Stomach (tissue), 9 donors: ENCODE results near the gene SEMA7A. TPM values are rescaled to one million over a fixed set of nuclear protein-coding genes. Genes with fewer than 3 reads are reported as not detected.

Experiments
- DNase-seq, 2 donors: peaks; one replicate each; pipeline versions ENCODE4 v3.0.0 to v3.0.0-alpha.2; 2013 to 2019
- H3K27ac ChIP-seq, 5 donors: fragments of 200-600 bp in 4 of 5; sonication (generic) in 4 of 5; one replicate each; pipeline ENCODE4 v1.5.1; 2013 to 2019; ENCODE audit warnings: mild to moderate bottlenecking in 1 of 5, moderate library complexity in 1 of 5
- H3K27me3 ChIP-seq, 3 donors: fragments of 200-600 bp; sonication (generic); one replicate each; pipeline ENCODE4 v1.5.1; 2017 to 2019; ENCODE audit warnings: mixed run types in 1 of 3
- H3K36me3 ChIP-seq, 4 donors: fragments of 200-600 bp; sonication (generic); 1 replicate in 3 of 4; 2 replicates in 1 of 4; pipeline ENCODE4 v1.5.1; 2016 to 2019
- H3K4me1 ChIP-seq, 4 donors: fragments of 200-600 bp; sonication (generic); one replicate each; pipeline ENCODE4 v1.5.1; 2016 to 2019
- H3K4me3 ChIP-seq, 4 donors: fragments of 200-600 bp; sonication (generic) in 3 of 4; one replicate each; pipeline ENCODE4 v1.5.1; 2016 to 2019; ENCODE audit warnings: mild to moderate bottlenecking in 1 of 4
- H3K9me3 ChIP-seq, 4 donors: fragments of 200-600 bp; sonication (generic); one replicate each; pipeline ENCODE4 v1.5.1; 2016 to 2019
- EP300 ChIP-seq: sonication (generic); formaldehyde crosslinking; IDR thresholded peaks from one replicate; pipeline ENCODE4 v1.6.1; 2017; ENCODE audit warnings: antibody characterized with exemption
- POLR2A ChIP-seq, 4 donors: fragments of 450-650 bp; IDR thresholded peaks; one replicate each; pipeline ENCODE4 v1.6.1; 2016; ENCODE audit warnings: antibody characterized with exemption in 4 of 4, control low read depth in 2 of 4, mild to moderate bottlenecking in 1 of 4, moderate library complexity in 1 of 4
- POLR2AphosphoS5 ChIP-seq, 3 donors: sonication (generic); formaldehyde crosslinking; IDR thresholded peaks; one replicate each; pipeline ENCODE4 v1.6.1; 2016; ENCODE audit warnings: antibody characterized with exemption in 3 of 3
- WGBS, 5 donors: extraction: QIAGEN DNeasy Blood & Tissue Kit in 3 of 5; methylation state at CpG; one replicate each; pipeline versions ENCODE4 v1.1.5 to v1.1.7; 2013 to 2018; 5-methylcytosine and 5-hydroxymethylcytosine counted together
- intact Hi-C: fragments of 100-400 bp; cut with DNase I; formaldehyde crosslinking; loops from one replicate; pipeline ENCODE4 v1.15.1; 2023; ENCODE audit warnings: low total_unique reads
- polyA plus RNA-seq, 3 donors: library from polyadenylated mRNA; stranded (reverse); fragments of 200-250 nt; gene quantifications; one replicate each; pipeline ENCODE4 v1.2.3, GENCODE V29; 2013
- total RNA-seq, 5 donors: library from RNA; depleted of rRNA; stranded (reverse); fragments of >200 nt; gene quantifications; one replicate each; pipeline versions ENCODE4 v1.1.0 to v1.2.3, GENCODE V29; 2014 to 2016
- TF ChIP-seq, protein P1 (sequence below), 7 experiments: fragments of 450-650 bp in 4 of 7; fragments of 200-600 bp in 3 of 7; sonication (generic) in 3 of 7; IDR thresholded peaks; one replicate each; pipeline ENCODE4 v1.5.1; 2016 to 2019; ENCODE audit warnings: antibody characterized with exemption in 7 of 7, control low read depth in 2 of 7, mild to moderate bottlenecking in 1 of 7
- donor health status: healthy with polysubstance abuse.
- donor health status: Bipolar disorder and iron deficiency.
- donor health status: healthy.

The SEMA7A gene
- total and polyA plus RNA-seq, 8 donors, result 0.31 to 3.5 (median 2.1) TPM; not detected in 2

DNA sequence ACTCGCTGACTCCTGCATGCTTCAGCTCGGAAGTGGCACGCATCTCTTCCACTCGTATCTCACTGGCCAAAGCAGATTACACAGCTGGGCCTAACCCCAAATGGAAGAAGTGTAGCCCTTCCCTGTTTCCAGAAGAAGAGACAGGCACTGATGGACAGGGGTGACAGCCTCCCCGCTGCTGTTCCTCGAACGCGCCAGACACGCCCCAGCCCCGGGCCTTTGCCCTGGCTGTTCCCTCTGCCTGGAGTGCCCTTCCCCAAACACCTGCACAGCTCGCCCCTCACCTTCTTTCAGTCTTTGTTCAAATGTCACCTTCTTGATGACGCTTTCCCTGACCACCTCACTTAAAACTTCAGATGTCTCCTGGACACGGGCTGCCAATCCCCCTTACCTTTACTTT, 40.3 kb downstream of the SEMA7A start:
- TF ChIP-seq, protein P1, sequence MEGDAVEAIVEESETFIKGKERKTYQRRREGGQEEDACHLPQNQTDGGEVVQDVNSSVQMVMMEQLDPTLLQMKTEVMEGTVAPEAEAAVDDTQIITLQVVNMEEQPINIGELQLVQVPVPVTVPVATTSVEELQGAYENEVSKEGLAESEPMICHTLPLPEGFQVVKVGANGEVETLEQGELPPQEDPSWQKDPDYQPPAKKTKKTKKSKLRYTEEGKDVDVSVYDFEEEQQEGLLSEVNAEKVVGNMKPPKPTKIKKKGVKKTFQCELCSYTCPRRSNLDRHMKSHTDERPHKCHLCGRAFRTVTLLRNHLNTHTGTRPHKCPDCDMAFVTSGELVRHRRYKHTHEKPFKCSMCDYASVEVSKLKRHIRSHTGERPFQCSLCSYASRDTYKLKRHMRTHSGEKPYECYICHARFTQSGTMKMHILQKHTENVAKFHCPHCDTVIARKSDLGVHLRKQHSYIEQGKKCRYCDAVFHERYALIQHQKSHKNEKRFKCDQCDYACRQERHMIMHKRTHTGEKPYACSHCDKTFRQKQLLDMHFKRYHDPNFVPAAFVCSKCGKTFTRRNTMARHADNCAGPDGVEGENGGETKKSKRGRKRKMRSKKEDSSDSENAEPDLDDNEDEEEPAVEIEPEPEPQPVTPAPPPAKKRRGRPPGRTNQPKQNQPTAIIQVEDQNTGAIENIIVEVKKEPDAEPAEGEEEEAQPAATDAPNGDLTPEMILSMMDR (IDR thresholded peaks at IDR 0.05), result no peak
- TF ChIP-seq POLR2AphosphoS5 (IDR thresholded peaks at IDR 0.05), result no peak
- TF ChIP-seq EP300, result no peak
- TF ChIP-seq POLR2A (IDR thresholded peaks at IDR 0.05), result no peak
- 82 to 91% (median 89%) methylated on average over 13 of the region's 13 CpGs for WGBS, 5 donors
- Histone ChIP-seq H3K4me1 (peaks cover 0 to 34% (median 13%) of the 10 kb centered on the region in 4 donors), H3K4me3 (no peak overlapping the region), H3K27me3 (no peaks in the 10 kb centered on the region), H3K9me3 (no peaks in the 10 kb centered on the region), H3K36me3 (no peaks in the 10 kb centered on the region), H3K27ac (no peak overlapping the region)
- intact Hi-C loops, result no loop called here
- DNase-seq, result no peak

DNA sequence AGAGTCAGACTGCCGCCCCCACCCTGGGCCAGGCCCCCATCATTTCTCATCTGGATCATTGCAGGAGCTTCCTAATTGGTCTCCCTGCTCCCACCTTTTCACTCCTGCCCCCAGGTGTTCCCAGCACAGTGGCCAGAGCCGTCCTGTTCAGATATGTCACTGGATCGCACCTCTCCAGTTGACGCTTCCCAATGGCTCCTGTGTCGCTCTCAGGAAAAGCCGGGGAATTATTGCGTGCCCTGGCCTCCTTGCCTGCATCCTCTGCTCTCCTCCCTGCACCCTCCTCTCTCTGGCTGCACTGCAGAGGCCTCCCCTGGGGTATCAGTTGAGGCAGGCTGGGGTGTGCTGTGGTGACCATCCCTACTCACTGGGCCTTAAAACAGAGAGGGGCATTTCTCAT, 40.9 kb downstream of the SEMA7A start:
- peaks cover 0 to 34% (median 13%) of the 10 kb centered on the region in 4 donors for H3K4me1 ChIP-seq

DNA sequence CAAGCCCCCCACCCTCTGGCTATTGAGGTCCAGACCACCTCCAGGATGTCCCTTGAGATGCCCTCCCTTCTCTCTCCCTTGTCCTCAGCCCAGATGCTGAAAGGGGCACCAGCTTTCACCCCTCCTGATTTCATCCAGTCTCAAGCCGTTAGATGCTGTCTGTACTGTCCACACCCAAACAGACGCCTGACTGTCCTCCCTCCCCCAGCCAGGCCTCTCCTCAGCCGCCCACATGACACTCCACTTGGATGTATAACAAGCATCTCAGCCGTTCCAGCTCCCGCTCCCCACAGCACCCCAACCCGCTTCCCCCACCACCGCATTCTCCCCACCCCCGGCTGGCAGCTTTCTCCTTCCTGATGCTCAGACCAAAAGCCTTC, 41.3 kb downstream of the SEMA7A start:
- WGBS, 5 donors, result 54 to 75% (median 71%) methylated on average over 8 of the region's 8 CpGs
- Histone ChIP-seq H3K36me3 (no peaks in the 10 kb centered on the region), H3K4me1 (peaks cover 0 to 29% (median 13%) of the 10 kb centered on the region in 4 donors), H3K4me3 (no peak overlapping the region), H3K27me3 (no peaks in the 10 kb centered on the region), H3K27ac (no peak overlapping the region), H3K9me3 (no peaks in the 10 kb centered on the region)
- intact Hi-C loops, result no loop called here
- TF ChIP-seq, protein P1 (IDR thresholded peaks at IDR 0.05), result no peak
- TF ChIP-seq EP300 (no peak), POLR2A (IDR thresholded peaks at IDR 0.05) (no peak), POLR2AphosphoS5 (IDR thresholded peaks at IDR 0.05) (no peak)
- DNase-seq, result peak in 1 of 2 donors; percentile 83

More for the DNA sequence above, 40.9 kb downstream of the SEMA7A start:
- H3K36me3 ChIP-seq, result no peaks in the 10 kb centered on the region
- 75 to 94% (median 90%) methylated on average over 7 of the region's 7 CpGs for WGBS, 5 donors
- no peak for DNase-seq
- H3K9me3 ChIP-seq, result no peaks in the 10 kb centered on the region
- H3K4me3 ChIP-seq, result no peak overlapping the region
- H3K27ac ChIP-seq, result no peak overlapping the region
- no peaks in the 10 kb centered on the region for H3K27me3 ChIP-seq
- intact Hi-C loops, result no loop called here
- no peak for TF ChIP-seq POLR2AphosphoS5 (IDR thresholded peaks at IDR 0.05)
- no peak for TF ChIP-seq POLR2A (IDR thresholded peaks at IDR 0.05)
- TF ChIP-seq EP300, result no peak
- TF ChIP-seq, protein P1 (IDR thresholded peaks at IDR 0.05), result no peak

DNA sequence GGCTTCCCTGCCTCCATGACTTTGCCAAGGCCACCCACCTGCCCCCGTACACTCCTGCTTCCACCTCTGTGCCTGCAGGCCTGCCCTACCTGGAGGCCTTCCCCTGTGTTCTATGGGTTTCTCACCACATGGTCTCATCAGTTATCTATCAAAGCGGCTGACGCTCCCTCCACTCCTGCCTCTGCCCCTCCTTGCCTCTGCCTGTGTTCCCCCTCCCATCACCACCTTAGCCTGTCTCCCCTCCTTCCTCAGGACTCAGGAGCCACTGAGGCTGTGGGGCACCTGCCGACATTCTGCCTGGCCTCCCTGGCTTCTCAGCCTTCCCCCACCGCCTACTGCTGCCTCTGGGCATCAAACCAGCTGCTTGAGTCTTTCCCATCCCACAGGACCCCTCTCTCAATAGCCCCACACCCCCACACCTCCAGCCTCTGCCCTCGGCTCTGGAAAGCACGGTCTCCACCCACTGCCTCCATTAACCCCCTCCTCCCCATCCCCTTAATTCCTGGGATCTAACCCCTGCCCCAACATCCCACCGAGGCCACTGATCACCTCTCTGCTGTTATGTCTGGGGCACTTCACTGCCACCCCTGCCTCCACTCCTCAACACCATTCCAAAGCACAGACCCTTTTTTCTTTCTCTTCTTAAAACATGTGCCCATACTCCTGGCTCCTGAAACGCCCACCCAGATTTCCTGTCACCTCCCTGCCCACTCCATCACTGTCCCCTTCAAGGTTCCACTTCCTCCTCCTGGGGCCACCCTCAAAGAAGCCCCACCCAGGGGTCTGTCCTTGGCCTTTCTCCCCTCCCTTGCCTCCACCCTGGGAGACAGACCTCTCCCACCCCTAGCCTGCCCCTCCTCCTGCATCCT, 41.9 kb downstream of the SEMA7A start:
- DNase-seq, result no peak
- peaks cover 0 to 23% (median 7%) of the 10 kb centered on the region in 4 donors for H3K4me1 ChIP-seq
- no peak overlapping the region for H3K4me3 ChIP-seq
- intact Hi-C loops, result no loop called here
- no peak overlapping the region for H3K27ac ChIP-seq
- TF ChIP-seq POLR2AphosphoS5 (IDR thresholded peaks at IDR 0.05), result no peak
- TF ChIP-seq, protein P1 (IDR thresholded peaks at IDR 0.05), result no peak
- no peak for TF ChIP-seq EP300
- no peak for TF ChIP-seq POLR2A (IDR thresholded peaks at IDR 0.05)
- no peaks in the 10 kb centered on the region for H3K27me3 ChIP-seq
- no peaks in the 10 kb centered on the region for H3K9me3 ChIP-seq
- H3K36me3 ChIP-seq, result no peaks in the 10 kb centered on the region
- 66 to 85% (median 80%) methylated on average over 9 of the region's 9 CpGs for WGBS, 5 donors
